GM06990 (cell line): ENCODE results near the gene ELOVL2.
"Not testable (repeated sequence)": the region's sequence is repeated elsewhere in the genome, so short reads cannot be mapped to it uniquely, and the experiment has no call there.

ENCODE experiments used
- DNase-seq: peaks from one replicate; pipeline ENCODE4 v3.0.0-alpha.2; 2011; ENCODE audit not compliant: insufficient read length; ENCODE audit errors: extremely low read depth
- H3K27me3 ChIP-seq: replicated peaks from 2 replicates; pipeline ENCODE4 v1.6.0; 2011; ENCODE audit warnings: low read length; ENCODE audit not compliant: control insufficient read depth, insufficient read depth
- H3K36me3 ChIP-seq: 2 replicates; pipeline ENCODE4 v1.5.1; 2011; ENCODE audit warnings: low read length; ENCODE audit not compliant: control insufficient read depth, insufficient read depth
- H3K4me3 ChIP-seq: replicated peaks from 2 replicates; pipeline ENCODE4 v1.5.1; 2011; ENCODE audit warnings: low read depth, mild to moderate bottlenecking, control low read depth, low read length
- CTCF ChIP-seq: IDR thresholded peaks from 2 replicates; pipeline ENCODE4 v1.5.1; 2011; ENCODE audit warnings: low read length, control low read depth, mild to moderate bottlenecking, inconsistent platforms; ENCODE audit not compliant: insufficient read depth, poor library complexity, severe bottlenecking

ELOVL2 gene

GRCh38 chr6:11011787-11012234, 32.3 kb downstream of the ELOVL2 start:
- DNase-seq, result no peak
- no peak for TF ChIP-seq CTCF
- Histone ChIP-seq H3K4me3 (no peak overlapping the region), H3K27me3 (no peaks in the 10 kb centered on the region), H3K36me3 (no peaks in the 10 kb centered on the region)

- no peak for DNase-seq
- Histone ChIP-seq H3K4me3 (no peak overlapping the region), H3K27me3 (no peaks in the 10 kb centered on the region), H3K36me3 (no peaks in the 10 kb centered on the region)
- no peak for TF ChIP-seq CTCF
Measured at GRCh38 chr6:11009353-11009752, 34.8 kb downstream of the ELOVL2 start.

- no peak overlapping the region for H3K4me3 ChIP-seq
Measured at GRCh38 chr6:11008821-11009220, 35.3 kb downstream of the ELOVL2 start.

GRCh38 chr6:11007715-11008608, 36.1 kb downstream of the ELOVL2 start:
- Histone ChIP-seq H3K36me3 (no peaks in the 10 kb centered on the region), H3K27me3 (no peaks in the 10 kb centered on the region), H3K4me3 (no peak overlapping the region)
- no peak for DNase-seq
- no peak for TF ChIP-seq CTCF

More at GRCh38 chr6:11008821-11009220, 35.3 kb downstream of the ELOVL2 start:
- no peak for DNase-seq
- Histone ChIP-seq H3K27me3 (no peaks in the 10 kb centered on the region), H3K36me3 (no peaks in the 10 kb centered on the region)
- TF ChIP-seq CTCF, result no peak

- no peak for TF ChIP-seq CTCF
- Histone ChIP-seq H3K4me3 (no peak overlapping the region), H3K27me3 (no peaks in the 10 kb centered on the region; the same call in 1 of the 2 replicates), H3K36me3 (no peaks in the 10 kb centered on the region)
- DNase-seq, result no peak
Measured at GRCh38 chr6:11006061-11006460, 38.0 kb downstream of the ELOVL2 start.

- not testable (repeated sequence) for H3K36me3 ChIP-seq, DNase-seq, H3K27me3 ChIP-seq, H3K4me3 ChIP-seq
Measured at GRCh38 chr6:11003297-11003696, 40.8 kb downstream of the ELOVL2 start.
